Ishikawa (cell line): ENCODE results near the gene ADSL.

Experiments
- CEBPB ChIP-seq: IDR thresholded peaks from 2 replicates; pipeline ENCODE4 v1.6.1; 2012
- CREB1 ChIP-seq: IDR thresholded peaks from 2 replicates; pipeline ENCODE4 v1.6.1; 2012; ENCODE audit warnings: low read depth
- EGR1 ChIP-seq: IDR thresholded peaks from 2 replicates; pipeline ENCODE4 v1.6.1; 2012
- EP300 ChIP-seq: IDR thresholded peaks from 2 replicates; pipeline ENCODE4 v1.6.1; 2012; ENCODE audit warnings: borderline replicate concordance
- FOXM1 ChIP-seq: IDR thresholded peaks from 2 replicates; pipeline ENCODE4 v1.6.1; 2012; ENCODE audit warnings: low read depth, borderline replicate concordance
- NFIC ChIP-seq: IDR thresholded peaks from 2 replicates; pipeline ENCODE4 v1.6.1; 2012
- RAD21 ChIP-seq: IDR thresholded peaks from 2 replicates; pipeline ENCODE4 v1.6.1; 2012; ENCODE audit warnings: low read depth
- TAF1 ChIP-seq: IDR thresholded peaks from 2 replicates; pipeline ENCODE4 v1.6.1; 2012; ENCODE audit warnings: low read depth, mild to moderate bottlenecking
- TCF12 ChIP-seq: IDR thresholded peaks from 2 replicates; pipeline ENCODE4 v1.6.1; 2012; ENCODE audit warnings: low read depth
- TEAD4 ChIP-seq: IDR thresholded peaks from 2 replicates; pipeline ENCODE4 v1.6.1; 2012
- YY1 ChIP-seq: IDR thresholded peaks from 2 replicates; pipeline ENCODE4 v1.6.1; 2012; ENCODE audit warnings: low read depth
- ZBTB7A ChIP-seq: IDR thresholded peaks from 2 replicates; pipeline ENCODE4 v1.6.1; 2012; ENCODE audit warnings: low read depth
- TF ChIP-seq, protein P1 (sequence below): IDR thresholded peaks from 2 replicates; pipeline ENCODE4 v1.6.1; 2012; ENCODE audit warnings: low read depth, mild to moderate bottlenecking
- TF ChIP-seq, protein P2 (sequence below): IDR thresholded peaks from 2 replicates; pipeline ENCODE4 v1.6.1; 2012
- TF ChIP-seq, protein P3 (sequence below): IDR thresholded peaks from 2 replicates; pipeline ENCODE4 v1.6.1; 2012

The ADSL gene

DNA sequence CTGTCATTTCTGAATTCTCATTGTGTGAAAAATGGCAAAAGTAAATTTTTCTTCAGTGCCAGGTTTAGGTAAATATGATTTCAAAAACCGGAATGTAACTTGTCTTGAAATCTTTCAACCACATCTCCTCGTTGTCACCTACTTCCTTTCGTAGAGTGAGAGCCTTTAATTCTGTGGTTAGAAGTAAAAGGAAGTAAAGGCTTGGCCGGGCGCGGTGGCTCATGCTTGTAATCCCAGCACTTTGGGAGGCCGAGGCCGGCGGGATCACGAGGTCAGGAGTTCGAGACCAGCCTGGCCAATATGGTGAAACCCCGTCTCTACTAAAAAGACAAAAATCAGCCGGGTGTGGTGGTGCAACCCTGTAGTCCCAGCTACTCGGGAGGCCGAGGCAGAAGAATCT is 53.9 kb downstream of the ADSL start:
- no peak for TF ChIP-seq TCF12
- TF ChIP-seq CEBPB = no peak
- no peak for TF ChIP-seq CREB1
- no peak for TF ChIP-seq NFIC
- no peak for TF ChIP-seq YY1
- TF ChIP-seq ZBTB7A = no peak
- no peak for TF ChIP-seq RAD21
- no peak for TF ChIP-seq EP300
- TF ChIP-seq, protein P1, sequence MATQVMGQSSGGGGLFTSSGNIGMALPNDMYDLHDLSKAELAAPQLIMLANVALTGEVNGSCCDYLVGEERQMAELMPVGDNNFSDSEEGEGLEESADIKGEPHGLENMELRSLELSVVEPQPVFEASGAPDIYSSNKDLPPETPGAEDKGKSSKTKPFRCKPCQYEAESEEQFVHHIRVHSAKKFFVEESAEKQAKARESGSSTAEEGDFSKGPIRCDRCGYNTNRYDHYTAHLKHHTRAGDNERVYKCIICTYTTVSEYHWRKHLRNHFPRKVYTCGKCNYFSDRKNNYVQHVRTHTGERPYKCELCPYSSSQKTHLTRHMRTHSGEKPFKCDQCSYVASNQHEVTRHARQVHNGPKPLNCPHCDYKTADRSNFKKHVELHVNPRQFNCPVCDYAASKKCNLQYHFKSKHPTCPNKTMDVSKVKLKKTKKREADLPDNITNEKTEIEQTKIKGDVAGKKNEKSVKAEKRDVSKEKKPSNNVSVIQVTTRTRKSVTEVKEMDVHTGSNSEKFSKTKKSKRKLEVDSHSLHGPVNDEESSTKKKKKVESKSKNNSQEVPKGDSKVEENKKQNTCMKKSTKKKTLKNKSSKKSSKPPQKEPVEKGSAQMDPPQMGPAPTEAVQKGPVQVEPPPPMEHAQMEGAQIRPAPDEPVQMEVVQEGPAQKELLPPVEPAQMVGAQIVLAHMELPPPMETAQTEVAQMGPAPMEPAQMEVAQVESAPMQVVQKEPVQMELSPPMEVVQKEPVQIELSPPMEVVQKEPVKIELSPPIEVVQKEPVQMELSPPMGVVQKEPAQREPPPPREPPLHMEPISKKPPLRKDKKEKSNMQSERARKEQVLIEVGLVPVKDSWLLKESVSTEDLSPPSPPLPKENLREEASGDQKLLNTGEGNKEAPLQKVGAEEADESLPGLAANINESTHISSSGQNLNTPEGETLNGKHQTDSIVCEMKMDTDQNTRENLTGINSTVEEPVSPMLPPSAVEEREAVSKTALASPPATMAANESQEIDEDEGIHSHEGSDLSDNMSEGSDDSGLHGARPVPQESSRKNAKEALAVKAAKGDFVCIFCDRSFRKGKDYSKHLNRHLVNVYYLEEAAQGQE = no peak
- TF ChIP-seq, protein P2, sequence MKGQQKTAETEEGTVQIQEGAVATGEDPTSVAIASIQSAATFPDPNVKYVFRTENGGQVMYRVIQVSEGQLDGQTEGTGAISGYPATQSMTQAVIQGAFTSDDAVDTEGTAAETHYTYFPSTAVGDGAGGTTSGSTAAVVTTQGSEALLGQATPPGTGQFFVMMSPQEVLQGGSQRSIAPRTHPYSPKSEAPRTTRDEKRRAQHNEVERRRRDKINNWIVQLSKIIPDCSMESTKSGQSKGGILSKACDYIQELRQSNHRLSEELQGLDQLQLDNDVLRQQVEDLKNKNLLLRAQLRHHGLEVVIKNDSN = no peak
- TF ChIP-seq TEAD4 = no peak
- TF ChIP-seq, protein P3, sequence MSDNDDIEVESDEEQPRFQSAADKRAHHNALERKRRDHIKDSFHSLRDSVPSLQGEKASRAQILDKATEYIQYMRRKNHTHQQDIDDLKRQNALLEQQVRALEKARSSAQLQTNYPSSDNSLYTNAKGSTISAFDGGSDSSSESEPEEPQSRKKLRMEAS = no peak
- no peak for TF ChIP-seq EGR1
- no peak for TF ChIP-seq FOXM1
- TF ChIP-seq TAF1 = no peak

DNA sequence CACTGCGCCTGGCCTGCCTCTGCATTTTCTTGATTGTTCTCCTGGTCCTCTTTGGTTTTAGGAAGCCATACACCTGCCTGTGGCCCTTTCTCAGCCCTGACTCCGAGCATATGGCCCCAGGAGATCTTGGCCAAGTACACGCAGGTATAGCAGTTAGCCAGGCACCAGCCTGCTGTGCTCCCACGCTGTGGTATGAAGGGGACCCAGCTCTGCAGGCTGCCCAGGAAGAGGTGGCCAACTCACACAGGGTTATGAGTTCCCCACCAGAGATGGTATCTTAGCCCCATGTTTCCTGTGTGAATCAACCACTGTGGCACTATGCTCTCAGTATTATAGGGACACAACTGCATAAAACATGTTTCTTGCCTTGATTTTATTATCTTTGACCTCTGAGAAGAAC is 55.2 kb downstream of the ADSL start:
- TF ChIP-seq FOXM1 = no peak
- TF ChIP-seq RAD21 = no peak
- TF ChIP-seq, protein P2 = no peak
- no peak for TF ChIP-seq ZBTB7A

DNA sequence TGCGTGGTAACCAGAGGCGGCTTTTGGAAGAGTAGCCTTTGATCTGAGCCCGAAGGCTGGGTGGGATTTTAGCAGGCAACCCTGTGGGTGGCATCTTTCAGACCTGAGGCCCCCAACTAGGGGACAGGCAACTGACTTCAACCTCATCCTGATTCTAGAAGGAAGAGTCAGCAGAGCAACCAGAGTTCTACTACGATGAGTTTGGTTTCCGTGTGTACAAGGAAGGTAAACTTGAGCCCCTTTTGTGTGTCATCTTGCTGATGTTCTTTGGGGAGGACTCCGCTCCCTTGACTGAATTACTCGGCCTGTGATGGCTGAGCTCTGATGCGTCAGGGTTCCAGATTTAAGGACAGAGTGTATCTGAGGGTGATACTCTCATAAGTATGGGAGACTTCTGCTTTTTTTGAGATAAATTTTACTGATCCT is 55.7 kb downstream of the ADSL start:
- TF ChIP-seq EP300 (no peak), CEBPB (no peak), CREB1 (no peak), EGR1 (no peak), YY1 (no peak), ZBTB7A (no peak), NFIC (no peak), FOXM1 (no peak), TEAD4 (no peak), TAF1 (no peak), TCF12 (no peak), RAD21 (no peak)
- TF ChIP-seq, protein P2 = no peak
- TF ChIP-seq, protein P1 = no peak
- TF ChIP-seq, protein P3 = no peak

DNA sequence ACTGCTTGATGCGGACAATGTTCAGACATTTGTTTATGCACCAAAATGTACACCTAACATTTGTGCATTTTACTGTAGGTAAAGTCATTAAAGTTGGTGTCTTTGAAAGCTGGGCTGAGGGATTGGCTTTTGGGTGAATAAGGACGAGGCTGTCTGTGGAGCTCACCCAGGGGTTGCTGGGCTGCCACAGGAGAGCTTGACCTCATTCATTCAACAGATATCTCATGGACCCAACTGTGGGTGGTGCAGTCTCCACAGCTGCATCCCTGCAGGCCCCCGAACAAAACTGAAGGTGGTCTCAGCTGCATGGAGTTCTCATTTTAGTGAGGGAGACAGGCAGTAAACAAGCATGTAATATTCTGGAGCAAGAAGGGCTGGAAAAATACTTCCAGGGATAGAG is 56.8 kb downstream of the ADSL start:
- TF ChIP-seq CEBPB = no peak
- no peak for TF ChIP-seq CREB1
- no peak for TF ChIP-seq EGR1
- no peak for TF ChIP-seq RAD21
- TF ChIP-seq NFIC = no peak
- TF ChIP-seq, protein P3 = no peak
- TF ChIP-seq ZBTB7A = no peak
- no peak for TF ChIP-seq TEAD4
- TF ChIP-seq EP300 = no peak
- no peak for TF ChIP-seq TCF12
- TF ChIP-seq YY1 = no peak
- TF ChIP-seq, protein P2 = no peak
- no peak for TF ChIP-seq FOXM1
- TF ChIP-seq TAF1 = no peak
- TF ChIP-seq, protein P1 = no peak
